PC-9 (cell line): Measurements from ENCODE around the gene RAB3B.

Source experiments
- CTCF ChIP-seq: fragments of 200-600 bp; sonication (generic); conservative IDR thresholded peaks from 2 replicates; pipeline ENCODE4 v1.6.1; 2017; ENCODE audit warnings: mixed run types, antibody characterized with exemption, mild to moderate bottlenecking, moderate library complexity
- EZH2 ChIP-seq: fragments of 200-600 bp; sonication (generic); IDR thresholded peaks from 2 replicates; pipeline ENCODE4 v1.8.0; 2017; ENCODE audit warnings: antibody characterized with exemption, low read depth

DNA sequence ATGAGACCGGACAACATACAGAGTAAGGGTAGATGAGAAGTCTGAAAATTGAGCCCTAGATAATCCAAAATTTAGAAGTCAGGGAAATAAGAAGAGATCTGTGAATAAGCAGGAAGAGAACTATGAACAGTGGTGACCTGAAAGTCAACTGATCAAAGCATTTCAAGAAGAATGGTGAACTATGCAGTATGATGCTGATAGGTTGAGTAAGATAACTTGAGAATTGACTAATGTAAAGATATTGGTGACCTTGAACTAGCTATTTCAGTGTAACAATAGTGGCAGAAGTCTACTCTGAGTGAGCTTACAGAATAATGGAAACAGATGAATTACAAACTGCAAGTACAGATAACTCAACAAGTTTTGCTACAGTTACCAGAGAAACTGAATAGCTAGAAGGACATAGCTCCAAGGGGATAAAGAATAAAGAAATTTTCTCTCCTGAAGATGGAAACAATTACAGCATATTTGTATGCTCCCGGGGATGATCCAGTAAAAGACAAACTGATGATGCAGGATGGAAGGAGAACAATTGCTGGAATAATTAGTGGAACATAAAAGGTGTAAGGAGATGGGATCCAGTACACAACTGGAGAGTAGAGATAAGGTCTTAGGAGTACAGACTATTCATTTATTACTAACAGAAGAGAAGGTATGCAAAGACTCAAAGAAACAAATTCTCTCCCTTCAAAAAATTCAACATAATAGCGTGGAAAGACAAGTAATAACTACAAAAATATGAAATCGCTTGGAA lies 122.8 kb downstream of the RAB3B start:
- TF ChIP-seq EZH2 = no peak
- no peak for TF ChIP-seq CTCF
